Endothelial cell of umbilical vein (primary cell): ENCODE results near the gene TGIF1. TPM values are rescaled to one million over a fixed set of nuclear protein-coding genes. Genes with fewer than 3 reads are reported as not detected.
A peak's percentile ranks its signal among the peaks of the same experiment; 100 is the strongest.

ENCODE experiments used
- BruUV-seq: library from RNA; stranded (reverse); fragments of 400-500 nt; replicated peaks from 2 replicates; lab custom pipeline; 2021; lab: Mats Ljungman, UMichigan
- CTCF ChIA-PET: fragments of 300-600, 350-600 bp; sonication (Branson Sonifier 250); formaldehyde crosslinking; loops from one replicate; lab custom pipeline; 2021; ENCODE audit warnings: antibody characterized with exemption, inconsistent platforms; lab: Charles Lee
- POLR2A ChIA-PET: fragments of 300-600, 350-600 bp; sonication (Branson Sonifier 250); formaldehyde crosslinking; loops from one replicate; lab custom pipeline; 2021; ENCODE audit warnings: antibody characterized with exemption, inconsistent platforms; lab: Charles Lee
- DNase-seq: peaks from one replicate; pipeline ENCODE4 v3.0.0-alpha.2; 2011; ENCODE audit warnings: low read depth, low spot score
- FAIRE-seq: peaks from 2 replicates; lab custom pipeline; 2011; peaks lifted over from hg19 to GRCh38; lab: Jason Lieb, UNC
- H2AFZ ChIP-seq: 2 replicates; pipeline ENCODE4 v1.6.0; 2012; ENCODE audit warnings: low read depth, low read length, control low read depth, inconsistent platforms
- H3K27ac ChIP-seq: 2 replicates; pipeline ENCODE4 v1.5.1; 2011; ENCODE audit warnings: low read depth, mild to moderate bottlenecking, control low read depth, low read length, moderate library complexity; ENCODE audit not compliant: insufficient read depth
- H3K27me3 ChIP-seq, 2 experiments: 2 replicates each; pipeline versions ENCODE4 v1.6.0 to v1.6.1; 2011; ENCODE audit warnings: low read length in 2 of 2, mixed read lengths in 1 of 2; ENCODE audit not compliant: control insufficient read depth in 2 of 2, insufficient read depth in 2 of 2
- H3K36me3 ChIP-seq, 2 experiments: 2 replicates in 1 of 2; 3 replicates in 1 of 2; pipeline ENCODE4 v1.5.1; 2011; ENCODE audit warnings: low read length in 2 of 2, mild to moderate bottlenecking in 1 of 2, moderate library complexity in 1 of 2; ENCODE audit not compliant: control insufficient read depth in 2 of 2, insufficient read depth in 2 of 2; ENCODE audit errors: extremely low read depth in 1 of 2
- H3K4me1 ChIP-seq: 3 replicates; pipeline ENCODE4 v1.5.1; 2011; ENCODE audit warnings: mild to moderate bottlenecking, low read length; ENCODE audit not compliant: control insufficient read depth, insufficient read depth; ENCODE audit errors: extremely low read depth
- H3K4me2 ChIP-seq: 2 replicates; pipeline ENCODE4 v1.6.1; 2011; ENCODE audit warnings: low read length, control low read depth, mixed read lengths; ENCODE audit not compliant: insufficient read depth
- H3K4me3 ChIP-seq, 3 experiments: fragments of 200-600 bp in 1 of 3; sonication (generic), shearing (Covaris generic) in 1 of 3; replicated peaks in 1 of 3; 2 replicates each; pipeline ENCODE4 v1.5.1; 2011 to 2016; ENCODE audit warnings: control low read depth in 3 of 3, low read length in 3 of 3, mild to moderate bottlenecking in 2 of 3, inconsistent platforms in 1 of 3, low read depth in 1 of 3, moderate library complexity in 1 of 3; ENCODE audit not compliant: insufficient read depth in 1 of 3
- H3K79me2 ChIP-seq: 2 replicates; pipeline ENCODE4 v1.6.0; 2012; ENCODE audit warnings: low read length, inconsistent platforms; ENCODE audit not compliant: control insufficient read depth, insufficient read depth
- H3K9ac ChIP-seq: replicated peaks from 2 replicates; pipeline ENCODE3; 2011; ENCODE audit warnings: low read length, control low read depth; ENCODE audit not compliant: insufficient read depth; ENCODE audit errors: extremely low read depth
- H3K9me1 ChIP-seq: replicated peaks from 3 replicates; pipeline ENCODE4 v1.6.0; 2011; ENCODE audit warnings: mild to moderate bottlenecking, low read length; ENCODE audit not compliant: control insufficient read depth, insufficient read depth; ENCODE audit errors: extremely low read depth
- H3K9me3 ChIP-seq: replicated peaks from 2 replicates; pipeline ENCODE4 v1.5.1; 2012; ENCODE audit warnings: low read length, inconsistent platforms; ENCODE audit not compliant: control insufficient read depth, insufficient read depth
- H4K20me1 ChIP-seq: replicated peaks from 2 replicates; pipeline ENCODE3; 2011; ENCODE audit warnings: mild to moderate bottlenecking, low read length; ENCODE audit not compliant: control insufficient read depth, insufficient read depth; ENCODE audit errors: extremely low read depth
- CTCF ChIP-seq, 2 donors: IDR thresholded peaks; 1 replicate in 1 of 2; 2 replicates in 1 of 2; pipeline ENCODE4 v1.5.1; 2011; ENCODE audit warnings: low read length in 2 of 2, mild to moderate bottlenecking in 2 of 2, moderate library complexity in 2 of 2, control low read depth in 1 of 2, inconsistent platforms in 1 of 2, low read depth in 1 of 2; ENCODE audit not compliant: insufficient read depth in 1 of 2; ENCODE audit errors: extremely low read depth in 1 of 2
- EZH2 ChIP-seq: IDR thresholded peaks from 2 replicates; pipeline ENCODE4 v1.6.1; 2012; ENCODE audit warnings: borderline replicate concordance, low read depth, mild to moderate bottlenecking, moderate library complexity, low read length, inconsistent platforms; ENCODE audit not compliant: severe bottlenecking
- FOS ChIP-seq: IDR thresholded peaks from 2 replicates; pipeline ENCODE4 v1.6.1; 2011; ENCODE audit warnings: mild to moderate bottlenecking, low read length, moderate library complexity, borderline replicate concordance; ENCODE audit not compliant: insufficient read depth
- GATA2 ChIP-seq: IDR thresholded peaks from 2 replicates; pipeline ENCODE4 v1.7.0; 2011; ENCODE audit warnings: low read depth, mild to moderate bottlenecking, moderate library complexity, mixed read lengths, low read length; ENCODE audit not compliant: insufficient read length, insufficient read depth
- JUN ChIP-seq: IDR thresholded peaks from 2 replicates; pipeline ENCODE4 v1.6.1; 2011; ENCODE audit warnings: borderline replicate concordance, low read depth; ENCODE audit not compliant: insufficient read length, insufficient read depth
- MAX ChIP-seq: IDR thresholded peaks from 2 replicates; pipeline ENCODE4 v1.6.1; 2011; ENCODE audit not compliant: insufficient read depth, insufficient read length
- MYC ChIP-seq: IDR thresholded peaks from one replicate; pipeline ENCODE4 v1.6.1; 2011; ENCODE audit warnings: mild to moderate bottlenecking, low read depth, low read length
- POLR2A ChIP-seq: IDR thresholded peaks from 2 replicates; pipeline ENCODE4 v1.6.1; 2012; ENCODE audit warnings: low read depth, mild to moderate bottlenecking, control low read depth, low read length
- POLR2AphosphoS5 ChIP-seq: IDR thresholded peaks from 2 replicates; pipeline ENCODE4 v1.6.1; 2012; ENCODE audit warnings: low read depth, mild to moderate bottlenecking, control low read depth, low read length, moderate library complexity; ENCODE audit not compliant: insufficient read depth
- dilution Hi-C: fragments of 300-500 bp; cut with MboI; formaldehyde crosslinking; loops from one replicate; pipeline ENCODE4 v1.15.0; 2019; ENCODE audit warnings: low sequenced_read_pairs; ENCODE audit not compliant: extremely low pct_ligation_motif_present
- intact Hi-C: fragments of 100-400 bp; cut with micrococcal nuclease; formaldehyde crosslinking; loops from one replicate; pipeline ENCODE4 v1.10.0; 2022
- polyA plus RNA-seq, 4 experiments: library from polyadenylated mRNA; depleted of rRNA in 3 of 4; stranded (reverse) in 3 of 4; unstranded in 1 of 4; fragments of >200 nt; gene quantifications; 2 replicates each; pipeline versions ENCODE4 v1.2.1 to v1.2.3, GENCODE V29; 2011 to 2012; ENCODE audit warnings: missing spikeins in 1 of 4
- total RNA-seq: library from RNA; stranded (reverse); gene quantifications from 2 replicates; pipeline ENCODE4 v1.2.3, GENCODE V29; 2021

The TGIF1 gene
- total and polyA plus RNA-seq, 2 donors (not counting 3 experiments of a cell fraction or from before 2014, with no cell fraction given): 75.6 to 96.6 TPM

- peak overlapping the region; percentile 99 for H3K27ac ChIP-seq
- DNase-seq: peak; percentile 99
- peak overlapping the region; percentile 85 for H2AFZ ChIP-seq
- BruUV-seq: no TSS peak
- H3K27me3 ChIP-seq: no peaks in the 10 kb centered on the region
- H3K9me1 ChIP-seq: no peaks in the 10 kb centered on the region
- H3K4me3 ChIP-seq: peak overlapping the region; percentile 59 to 90 (median 81)
- H3K4me1 ChIP-seq: peaks cover 21% of the 10 kb centered on the region
- dilution Hi-C loops: no loop called here
- H3K4me2 ChIP-seq: peak overlapping the region; percentile 91
- FAIRE-seq: peak; percentile 96
- ChIA-PET POLR2A (interaction anchor here (0.5 to 2.3 kb wide), 8 partner anchors 39 to 324 kb away, joined by 3 to 11 read pairs (median 4); no protein-coding TSS in a partner anchor), CTCF (interaction anchor here (0.8 to 2.9 kb wide), 15 partner anchors 10 to 218 kb away, joined by 3 to 26 read pairs (median 5); no protein-coding TSS in a partner anchor)
- H3K9me3 ChIP-seq: no peaks in the 10 kb centered on the region
- peak overlapping the region; percentile 96 for H3K9ac ChIP-seq
- TF ChIP-seq FOS (peak; percentile 62), MYC (no peak), MAX (peak; percentile 54), GATA2 (no peak), POLR2AphosphoS5 (peak; percentile 77), CTCF (IDR thresholded peaks at IDR 0.05; ENCODE audit: extremely low read depth in 1 of 2, insufficient read depth in 1 of 2, low read depth in 1 of 2, low read length in 2 of 2) (peak in 1 of 2 donors; percentile 13), EZH2 (no peak), JUN (no peak), POLR2A (peak; percentile 80)
- no peaks in the 10 kb centered on the region for H3K36me3 ChIP-seq
- H3K79me2 ChIP-seq: peaks cover 34% of the 10 kb centered on the region
- no peaks in the 10 kb centered on the region for H4K20me1 ChIP-seq
- intact Hi-C loops: loop anchor here (1.0 to 5.0 kb wide), 7 partner anchors 127 to 876 kb away; partner anchors contain the start of genes METTL4 and NDC80
Observed at GRCh38 chr18:3447895-3448837, 1.8 kb upstream of the TGIF1 start.
